Measurements from ENCODE around the gene ACSS1. TPM values are rescaled to one million over a fixed set of nuclear protein-coding genes. Genes with fewer than 3 reads are reported as not detected.

The ACSS1 gene
- 10.9 and 21.1 TPM in 2 replicates for total RNA-seq

GRCh38 chr20:25058051-25058846 lies at the start of gene ACSS1:
Gene ACSS1, minus strand, starts transcription at chr20:25058139. Its CDS starts 37 bp downstream, at chr20:25058102.
- DNase-seq (ENCODE audit: extremely low read depth, low read depth, low spot score): no peak

- no peak for DNase-seq (ENCODE audit: extremely low read depth, low read depth, low spot score)
Measured at GRCh38 chr20:25103526-25103925, 45.6 kb upstream of the ACSS1 start.

- no peak for DNase-seq (ENCODE audit: extremely low read depth, low read depth, low spot score)
Measured at GRCh38 chr20:25100914-25101313, 43.0 kb upstream of the ACSS1 start.

GRCh38 chr20:25099601-25100140 lies 41.7 kb upstream of the ACSS1 start:
- no peak for DNase-seq (ENCODE audit: extremely low read depth, low read depth, low spot score)

GRCh38 chr20:25097498-25097897 lies 39.6 kb upstream of the ACSS1 start:
- no peak for DNase-seq (ENCODE audit: extremely low read depth, low read depth, low spot score)

GRCh38 chr20:25090492-25091429 lies 32.8 kb upstream of the ACSS1 start:
- no peak for DNase-seq (ENCODE audit: extremely low read depth, low read depth, low spot score)

GRCh38 chr20:25089662-25090061 lies 31.7 kb upstream of the ACSS1 start:
- no peak for DNase-seq (ENCODE audit: extremely low read depth, low read depth, low spot score)

GRCh38 chr20:25089096-25089495 lies 31.2 kb upstream of the ACSS1 start:
- no peak for DNase-seq (ENCODE audit: extremely low read depth, low read depth, low spot score)

GRCh38 chr20:25088267-25088666 lies 30.3 kb upstream of the ACSS1 start:
- no peak for DNase-seq (ENCODE audit: extremely low read depth, low read depth, low spot score)

- no peak for DNase-seq (ENCODE audit: extremely low read depth, low read depth, low spot score)
Measured at GRCh38 chr20:25087186-25087929, 29.4 kb upstream of the ACSS1 start.

GRCh38 chr20:25085756-25086495 lies 28.0 kb upstream of the ACSS1 start:
- DNase-seq (ENCODE audit: extremely low read depth, low read depth, low spot score): no peak

GRCh38 chr20:25084626-25085187 lies 26.8 kb upstream of the ACSS1 start:
- no peak for DNase-seq (ENCODE audit: extremely low read depth, low read depth, low spot score)

GRCh38 chr20:25083773-25084625 lies 26.1 kb upstream of the ACSS1 start:
- DNase-seq (ENCODE audit: extremely low read depth, low read depth, low spot score): no peak

GRCh38 chr20:25083141-25083772 lies 25.3 kb upstream of the ACSS1 start:
- DNase-seq (ENCODE audit: extremely low read depth, low read depth, low spot score): no peak

- no peak for DNase-seq (ENCODE audit: extremely low read depth, low read depth, low spot score)
Measured at GRCh38 chr20:25082498-25082873, 24.5 kb upstream of the ACSS1 start.

- DNase-seq (ENCODE audit: extremely low read depth, low read depth, low spot score): no peak
Measured at GRCh38 chr20:25081730-25082497, 24.0 kb upstream of the ACSS1 start, which contains the start of gene VSX1. Gene VSX1, minus strand, starts transcription at chr20:25082141. Its CDS starts 45 bp downstream, at chr20:25082096.

GRCh38 chr20:25081065-25081729 lies 23.3 kb upstream of the ACSS1 start:
- DNase-seq (ENCODE audit: extremely low read depth, low read depth, low spot score): no peak
